ENCODE results near the gene ZC3H4.
"Not testable (repeated sequence)": the region's sequence is repeated elsewhere in the genome, so short reads cannot be mapped to it uniquely, and the experiment has no call there.

The ZC3H4 gene

DNA sequence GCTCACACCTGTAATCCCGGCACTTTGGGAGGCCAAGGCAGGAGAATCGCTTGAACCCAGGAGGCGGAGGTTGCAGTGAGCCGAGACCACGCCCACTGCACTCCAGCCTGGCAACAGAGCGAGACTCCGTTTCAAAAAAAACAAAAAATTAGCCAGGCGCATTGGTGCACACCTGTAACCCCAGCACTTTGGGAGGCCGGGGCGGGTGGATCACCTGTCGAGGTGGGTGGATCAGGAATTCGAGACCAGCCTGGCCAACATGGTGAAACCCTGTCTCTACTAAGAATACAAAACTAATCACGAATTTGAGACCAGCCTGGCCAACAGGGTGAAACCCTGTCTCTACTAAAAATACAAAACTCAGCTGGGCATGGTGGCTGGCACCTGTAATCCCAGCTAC is 35.2 kb downstream of the ZC3H4 start:
- DNase-seq = not testable (repeated sequence)

DNA sequence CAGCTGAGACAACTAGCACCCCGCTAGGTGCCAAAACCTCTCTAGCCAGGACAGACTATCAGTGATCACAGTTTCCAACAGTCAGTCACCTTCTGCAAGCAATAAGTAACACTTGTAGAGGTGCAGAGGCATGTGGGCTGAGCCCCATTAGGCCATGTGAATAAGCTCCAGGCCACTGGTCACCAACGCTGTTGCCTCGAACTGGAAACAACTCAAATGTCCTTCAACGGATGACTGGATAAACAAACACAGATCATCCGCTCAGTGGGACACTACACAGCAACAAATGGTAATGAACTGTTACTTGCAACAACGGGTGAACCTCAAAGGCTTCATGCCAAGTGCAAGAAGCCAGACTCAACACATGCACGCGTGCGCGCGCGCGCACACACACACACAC is 37.6 kb downstream of the ZC3H4 start:
- no peak for DNase-seq

DNA sequence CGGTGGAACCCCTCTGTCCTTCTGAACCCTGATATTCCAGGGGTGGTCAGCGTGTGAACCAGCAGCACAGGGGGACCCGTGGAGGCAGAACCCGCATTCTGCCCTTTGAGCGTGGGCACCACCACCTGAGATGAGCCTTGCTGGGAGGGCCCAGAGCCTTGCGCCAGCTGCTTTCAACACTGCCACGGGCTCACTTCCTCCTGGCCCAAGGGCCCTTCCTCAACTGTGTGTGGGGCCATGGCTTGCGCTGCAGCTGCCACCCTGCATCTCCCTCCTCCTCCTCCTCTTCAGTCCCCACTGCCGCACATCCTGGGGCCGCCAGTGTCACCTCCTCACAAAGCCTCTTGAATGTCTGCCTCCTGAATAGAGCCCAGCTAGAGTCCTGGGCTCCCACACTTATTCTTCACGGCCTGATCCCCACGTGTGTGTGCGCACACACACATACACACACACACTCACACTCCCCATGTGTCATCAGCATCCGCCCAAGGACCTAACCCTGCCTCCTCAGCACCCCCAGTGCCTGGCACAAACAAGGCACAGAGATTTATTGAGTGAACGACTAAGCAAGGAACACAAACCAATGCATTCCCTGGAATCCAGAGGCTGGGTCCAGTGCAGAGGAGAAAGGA is 38.3 kb downstream of the ZC3H4 start:
- DNase-seq = no peak

DNA sequence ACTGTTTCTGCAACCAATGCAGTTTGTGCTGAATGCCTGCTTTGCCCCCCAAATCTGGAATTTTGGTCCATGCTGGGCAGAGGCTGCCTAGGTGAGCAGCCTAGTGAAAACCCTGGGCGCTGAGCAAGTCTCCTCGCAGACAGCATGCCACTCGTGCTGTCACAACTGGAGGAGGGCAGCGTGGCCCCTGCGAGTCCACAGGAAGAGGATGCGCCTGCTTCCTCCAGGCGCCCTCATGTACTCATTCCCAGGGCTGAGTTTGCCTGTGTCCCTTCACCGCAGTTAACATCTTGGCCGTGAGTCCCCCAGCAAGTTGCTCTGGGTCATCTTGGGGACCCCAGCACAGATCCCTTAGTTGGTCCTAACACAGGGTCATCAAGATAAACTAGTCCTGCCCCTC is 39.0 kb downstream of the ZC3H4 start:
- no peak for DNase-seq

DNA sequence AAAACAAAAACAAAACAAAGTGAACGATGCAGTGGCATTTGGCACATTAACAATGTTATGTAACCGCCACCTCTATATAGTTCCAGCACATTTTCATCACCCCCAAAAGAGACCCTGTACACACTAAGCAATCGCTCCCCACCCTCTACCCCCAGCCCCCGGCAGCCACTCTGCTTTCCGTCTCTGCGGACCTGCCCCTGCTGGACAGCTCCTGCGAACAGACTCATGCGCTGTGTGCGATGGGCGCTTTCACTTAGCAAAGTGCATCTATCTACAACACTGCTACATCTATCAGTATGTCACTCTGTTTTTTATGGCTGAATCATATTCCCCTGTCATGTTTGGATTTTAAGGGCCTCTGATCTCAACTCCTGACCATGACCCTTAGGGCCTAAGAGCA is 40.0 kb downstream of the ZC3H4 start:
- no peak for DNase-seq

DNA sequence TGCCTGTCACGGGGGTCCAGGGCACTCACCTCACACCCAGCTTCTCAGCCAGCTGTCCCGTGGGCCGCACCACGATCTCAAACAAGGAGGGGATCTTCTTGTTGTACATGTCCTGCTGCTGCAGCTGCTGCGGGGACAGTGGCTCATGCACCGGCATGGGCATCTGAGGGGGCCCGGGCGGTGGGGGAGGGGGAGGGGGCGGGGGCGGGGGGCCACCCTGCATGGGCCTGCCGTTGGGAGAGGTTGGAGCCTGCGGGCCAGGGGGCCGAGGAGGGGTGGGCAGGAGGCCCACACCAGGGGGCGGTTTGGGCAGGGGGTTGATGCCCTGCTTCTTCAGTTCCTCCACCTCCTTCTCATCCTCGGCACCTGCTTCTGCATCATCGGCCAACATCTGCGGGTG is 41.3 kb downstream of the ZC3H4 start:
- DNase-seq = no peak

DNA sequence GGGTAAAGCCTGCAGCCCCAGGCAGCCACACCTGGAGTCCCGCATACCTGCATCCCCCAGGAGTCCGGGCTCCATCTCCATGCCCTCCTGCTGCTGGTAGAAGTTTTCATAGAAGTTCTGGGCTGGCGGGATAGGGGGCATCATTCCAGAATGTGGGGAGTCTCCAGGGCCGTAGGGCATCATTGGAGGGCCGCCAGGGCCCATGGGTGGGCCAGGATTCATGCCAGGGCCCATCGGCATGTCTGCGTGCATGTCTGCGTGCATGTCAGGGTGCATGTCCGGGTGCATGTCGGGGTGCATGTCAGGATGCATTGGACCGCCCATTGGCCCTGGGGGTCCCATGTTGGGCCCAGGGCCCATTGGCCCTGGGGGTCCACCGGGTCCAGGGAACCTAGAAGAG is 41.8 kb downstream of the ZC3H4 start:
- no peak for DNase-seq

DNA sequence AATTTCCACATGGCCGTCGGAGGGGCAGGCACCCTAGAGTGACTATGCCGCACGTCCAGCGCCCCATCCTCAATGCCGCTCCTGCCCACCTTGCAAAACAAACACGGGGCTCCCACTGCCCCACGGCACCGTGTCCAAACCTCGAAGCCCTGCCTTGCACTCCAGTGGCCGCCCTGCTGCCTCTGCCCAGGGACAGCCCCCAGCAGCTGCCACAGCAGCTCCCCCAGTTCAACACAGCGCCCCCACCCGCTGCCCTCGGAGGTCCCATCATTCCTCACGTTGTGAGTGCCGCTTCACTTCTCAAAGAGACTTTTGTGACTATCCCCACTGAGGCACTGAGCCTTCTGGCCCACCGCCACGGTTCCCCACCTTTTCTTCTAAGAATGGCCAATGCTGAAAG is 42.8 kb downstream of the ZC3H4 start:
- no peak for DNase-seq

DNA sequence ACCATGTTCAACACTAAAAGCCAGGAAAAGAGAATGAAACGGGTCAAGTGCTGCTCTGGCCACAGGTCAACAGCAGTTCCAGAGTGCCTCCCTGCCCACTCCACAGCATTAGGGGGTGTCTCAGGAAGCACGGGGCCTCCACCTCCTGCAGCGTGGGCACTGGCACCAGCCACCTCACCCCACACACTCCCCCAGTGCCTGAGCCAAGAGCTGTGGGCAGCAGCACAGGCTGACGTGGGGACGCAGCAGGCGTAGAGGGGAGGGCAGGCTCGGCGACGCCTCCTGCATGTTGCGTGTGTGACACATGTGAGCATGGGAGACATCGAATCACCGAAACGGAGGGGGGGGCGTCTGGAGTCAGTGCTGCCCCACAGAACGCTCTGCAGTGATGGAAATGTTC is 43.8 kb downstream of the ZC3H4 start:
- no peak for DNase-seq

DNA sequence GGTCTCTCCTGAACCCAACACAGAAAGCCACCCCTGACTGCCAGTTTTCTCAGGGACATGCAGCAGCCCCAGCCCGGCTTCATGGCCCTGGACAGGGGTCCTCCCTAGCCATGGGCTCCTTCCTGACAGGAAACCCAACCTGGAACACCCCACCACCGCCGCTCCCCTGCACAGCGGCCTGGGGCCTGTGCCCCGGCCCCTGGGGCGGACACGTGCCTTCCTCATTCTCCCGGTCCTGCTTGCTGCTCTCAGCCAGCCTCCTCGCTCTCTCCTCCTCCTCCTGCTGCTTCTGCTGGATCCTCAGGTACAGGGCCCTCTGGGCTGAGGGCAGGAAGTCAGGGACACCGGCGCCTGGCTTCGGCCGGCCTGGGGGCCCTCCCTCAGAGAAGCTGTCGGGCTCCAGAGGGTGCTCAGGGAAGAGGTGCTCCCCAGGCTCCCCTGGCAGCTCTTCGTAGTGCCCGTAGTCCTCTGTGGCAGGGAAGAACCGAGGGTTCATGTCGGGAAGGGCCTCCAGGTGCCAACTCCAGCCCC is 44.6 kb downstream of the ZC3H4 start:
- DNase-seq = no peak

DNA sequence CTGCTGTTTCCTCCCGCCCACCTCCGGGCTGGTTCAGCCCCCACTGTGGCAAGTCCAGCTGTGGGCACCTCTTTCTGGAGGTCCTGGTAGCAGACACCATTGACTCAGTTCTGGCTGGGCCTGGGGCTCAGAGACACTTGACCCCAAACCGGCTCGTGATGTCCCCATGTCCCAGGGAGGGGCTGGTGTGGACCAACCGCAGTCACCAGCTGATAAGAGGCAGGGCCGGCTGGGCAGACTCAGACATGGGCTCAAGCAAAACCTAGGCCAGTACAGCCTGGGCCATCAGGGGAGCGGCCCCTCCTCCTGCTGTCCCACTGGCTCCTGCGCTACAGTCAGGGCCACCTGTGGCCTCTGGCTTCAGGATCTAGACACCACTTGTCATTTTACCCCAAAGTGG is 45.3 kb downstream of the ZC3H4 start:
- no peak for DNase-seq

DNA sequence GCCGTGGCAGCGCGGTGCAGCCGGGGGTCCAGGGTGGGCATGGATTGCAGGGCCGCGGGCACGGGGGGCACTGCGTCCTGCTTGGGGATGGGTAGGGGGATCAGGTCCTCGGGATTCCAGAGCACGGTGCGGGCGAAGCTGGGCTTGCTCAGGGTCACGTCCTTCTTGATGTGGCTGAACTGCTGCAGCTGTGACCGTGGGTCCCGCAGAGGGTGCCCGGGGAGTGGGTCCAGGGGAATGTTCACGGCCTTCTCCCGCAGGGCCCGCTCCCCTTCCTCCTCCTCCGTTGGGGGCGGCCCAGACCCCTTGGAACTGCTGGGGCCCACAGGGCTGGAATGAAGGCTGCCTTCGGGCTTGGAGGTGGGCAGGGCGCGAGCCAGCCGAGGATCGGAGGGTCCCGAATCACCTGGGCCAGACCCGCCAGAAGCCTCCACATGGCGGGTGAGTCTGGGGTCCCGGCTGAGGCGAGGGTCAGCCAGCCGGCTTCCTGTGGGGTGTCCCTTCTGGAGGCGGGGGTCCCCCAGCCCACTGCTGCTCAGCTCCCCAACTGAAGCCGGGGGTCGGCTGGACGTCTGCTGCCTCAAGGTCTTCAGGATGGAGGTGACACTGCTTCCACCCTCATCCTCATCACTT is 46.2 kb downstream of the ZC3H4 start:
- no peak for DNase-seq

DNA sequence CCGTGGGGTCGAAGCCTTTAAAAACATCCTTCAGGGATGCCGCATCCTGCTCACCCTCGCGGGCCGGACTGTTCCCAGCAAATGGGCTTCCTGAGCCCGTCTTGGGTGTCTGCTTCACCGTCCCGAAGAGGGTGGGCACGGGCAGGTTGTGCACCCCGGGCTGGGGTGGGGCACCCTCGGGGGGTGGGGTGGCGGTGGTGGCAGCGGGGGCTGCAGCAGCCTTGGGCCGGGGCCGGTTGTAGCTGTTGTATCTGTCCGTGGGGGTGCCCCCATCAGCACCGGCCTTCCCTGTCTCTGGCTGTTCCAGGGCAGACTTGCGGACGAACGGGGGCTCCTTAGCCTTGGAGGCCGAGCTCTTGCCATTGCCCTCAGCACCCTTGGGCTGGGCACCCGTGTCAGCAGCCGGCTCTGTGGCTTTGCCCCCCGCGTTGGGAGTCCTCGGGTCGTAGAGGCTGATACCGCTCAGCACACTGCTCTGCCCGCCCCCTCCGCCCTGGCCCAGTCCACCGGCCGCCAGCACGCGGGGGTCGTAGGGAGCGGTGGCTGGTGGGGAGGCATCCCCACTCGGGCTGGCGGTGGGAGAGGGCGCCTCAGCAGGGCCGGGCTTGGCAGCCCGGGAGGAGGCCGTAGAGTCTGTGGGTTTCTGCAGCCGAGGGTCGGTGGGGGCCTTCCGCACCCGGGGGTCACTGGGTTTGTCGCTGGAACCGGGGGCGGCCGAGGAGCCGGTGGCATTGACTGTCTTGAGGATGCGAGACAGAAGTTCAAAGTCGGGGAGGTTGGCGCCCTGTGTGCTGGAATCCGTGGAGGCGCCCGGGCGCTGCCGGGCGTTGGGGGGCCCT is 47.0 kb downstream of the ZC3H4 start:
- no peak for DNase-seq

DNA sequence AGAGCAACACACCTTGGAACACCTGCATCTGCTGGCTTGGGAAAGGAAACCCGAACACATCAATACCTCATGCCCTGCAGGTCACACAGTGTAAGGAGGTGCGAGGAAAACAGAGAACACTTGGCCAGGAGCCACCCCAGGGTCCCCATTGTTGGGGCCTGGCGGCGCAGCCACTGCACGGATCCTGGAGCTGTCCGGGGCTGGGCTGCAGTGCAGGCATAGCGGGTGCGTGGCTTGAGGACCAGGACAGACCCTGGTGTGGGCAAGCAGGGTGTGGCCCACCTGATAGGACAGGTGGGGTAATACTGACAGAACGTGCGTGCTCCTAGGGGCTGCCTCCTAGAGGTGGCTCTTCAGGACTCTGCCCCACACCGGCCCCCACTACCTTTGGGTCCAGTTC is 48.3 kb downstream of the ZC3H4 start:
- no peak for DNase-seq

DNA sequence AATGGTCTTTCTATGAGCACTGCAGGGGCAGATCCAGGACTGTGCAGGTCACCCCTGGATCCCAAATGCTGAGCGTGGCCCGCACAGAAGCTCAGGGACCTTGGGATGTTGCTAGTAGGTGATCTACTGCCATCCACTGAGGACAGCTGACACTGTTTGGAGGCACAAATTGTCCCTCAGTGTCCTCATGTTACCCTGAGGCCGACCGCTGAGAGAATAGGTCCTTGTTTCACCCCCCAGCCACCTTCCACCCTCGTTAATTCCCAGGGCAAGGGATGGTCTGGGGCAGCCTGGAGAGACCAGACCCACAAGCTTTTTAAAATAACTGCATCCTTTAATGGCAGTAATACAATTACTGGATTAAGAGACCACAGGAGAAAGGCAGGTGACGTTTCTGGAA is 49.7 kb downstream of the ZC3H4 start:
- no peak for DNase-seq

DNA sequence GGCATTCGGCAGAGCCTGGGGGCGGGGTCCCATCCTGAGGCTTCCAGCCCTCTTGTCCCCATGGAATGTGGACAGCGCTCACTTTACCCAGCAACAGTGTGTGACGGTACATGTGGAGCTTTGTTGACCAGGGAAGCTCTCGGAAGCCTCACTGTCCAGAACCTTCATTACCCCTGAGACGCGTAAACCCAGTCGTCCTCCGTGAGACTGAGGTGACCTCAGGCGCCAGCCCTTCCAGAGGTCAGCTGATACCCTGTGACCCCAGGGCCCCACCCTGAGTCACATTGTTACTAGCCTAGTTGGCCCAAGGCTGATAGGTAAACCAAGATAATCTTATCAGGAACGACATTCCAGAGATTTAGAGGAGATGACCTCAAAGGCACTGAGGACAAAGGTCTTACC is 55.0 kb downstream of the ZC3H4 start:
- no peak for DNase-seq

DNA sequence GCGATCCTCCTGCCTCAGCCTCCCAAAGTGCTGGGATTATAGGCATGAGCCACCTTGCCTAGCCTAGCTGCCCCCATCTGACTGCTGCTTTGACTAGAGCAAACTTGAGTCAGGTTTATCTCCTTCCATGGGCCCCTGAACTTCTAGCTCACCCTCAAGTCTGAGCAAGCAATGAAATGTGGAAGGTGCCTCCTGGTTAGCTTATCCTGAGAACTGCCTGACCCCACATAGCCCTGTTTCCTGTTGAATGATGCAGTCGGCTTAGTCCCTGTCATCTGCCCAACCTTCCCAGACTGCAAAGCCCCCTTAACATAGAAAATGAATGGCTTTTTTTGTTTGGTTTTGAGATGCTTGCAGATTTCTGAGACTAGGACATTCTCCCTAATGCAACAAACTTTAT is 56.2 kb downstream of the ZC3H4 start:
- DNase-seq = peak; percentile 44

DNA sequence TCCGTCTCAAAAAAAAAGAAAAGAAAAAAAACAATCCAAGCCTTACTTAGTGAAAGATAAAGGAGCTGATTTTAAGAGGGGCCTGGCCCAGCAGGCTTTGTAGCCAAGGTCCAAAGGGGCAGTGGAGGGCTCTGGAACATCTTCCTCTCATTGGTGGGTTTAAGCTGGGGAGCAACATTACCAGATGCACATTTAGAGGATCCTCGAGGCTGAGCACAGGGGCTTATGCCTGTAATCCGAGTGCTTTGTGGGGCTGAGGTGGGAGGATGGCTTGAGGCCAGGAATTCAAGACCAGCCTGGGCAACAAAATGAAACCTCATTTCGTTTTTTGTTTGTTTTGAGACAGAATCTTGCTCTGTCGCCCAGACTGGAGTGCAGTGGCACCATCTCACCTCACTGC is 57.2 kb downstream of the ZC3H4 start:
- no peak for DNase-seq

DNA sequence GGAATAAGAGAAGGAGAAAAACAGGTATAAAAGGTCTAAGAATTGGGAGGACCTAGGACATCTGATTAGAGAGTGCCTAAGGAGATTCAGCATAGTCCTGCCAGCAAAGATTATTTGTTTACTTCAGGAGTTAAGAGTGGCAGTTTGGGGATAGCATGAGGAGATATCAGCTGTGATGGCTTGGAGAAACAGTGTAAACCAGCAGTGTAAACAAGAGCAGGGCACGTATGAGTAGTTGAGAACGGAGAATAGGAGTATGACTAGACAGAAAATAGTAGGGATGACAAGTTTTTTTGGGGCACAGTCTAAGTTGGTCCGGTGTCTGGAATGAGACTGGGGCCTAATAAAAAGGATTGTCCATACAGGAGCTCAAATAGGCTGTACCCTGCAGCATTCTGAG is 63.0 kb downstream of the ZC3H4 start:
- DNase-seq = not testable (repeated sequence)

DNA sequence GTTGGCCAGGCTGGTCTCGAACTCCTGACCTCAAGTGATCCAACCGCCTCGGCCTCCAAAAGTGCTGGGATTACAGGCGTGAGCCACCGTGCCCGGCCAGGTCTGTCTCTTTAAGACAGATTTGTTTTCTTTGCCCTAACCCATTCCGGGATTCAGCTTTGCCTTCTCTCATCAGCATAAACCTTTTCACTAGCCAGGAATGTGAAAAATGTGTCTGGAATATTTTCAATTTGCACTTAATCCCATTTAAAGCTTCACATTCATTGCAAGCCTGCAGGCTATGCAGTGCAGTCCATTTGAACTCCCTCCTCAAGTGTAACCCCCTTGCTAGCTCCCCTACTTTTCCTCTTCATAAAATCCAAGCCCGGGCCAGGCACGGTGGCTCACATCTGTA is 64.3 kb downstream of the ZC3H4 start:
- peak; percentile 75 for DNase-seq

DNA sequence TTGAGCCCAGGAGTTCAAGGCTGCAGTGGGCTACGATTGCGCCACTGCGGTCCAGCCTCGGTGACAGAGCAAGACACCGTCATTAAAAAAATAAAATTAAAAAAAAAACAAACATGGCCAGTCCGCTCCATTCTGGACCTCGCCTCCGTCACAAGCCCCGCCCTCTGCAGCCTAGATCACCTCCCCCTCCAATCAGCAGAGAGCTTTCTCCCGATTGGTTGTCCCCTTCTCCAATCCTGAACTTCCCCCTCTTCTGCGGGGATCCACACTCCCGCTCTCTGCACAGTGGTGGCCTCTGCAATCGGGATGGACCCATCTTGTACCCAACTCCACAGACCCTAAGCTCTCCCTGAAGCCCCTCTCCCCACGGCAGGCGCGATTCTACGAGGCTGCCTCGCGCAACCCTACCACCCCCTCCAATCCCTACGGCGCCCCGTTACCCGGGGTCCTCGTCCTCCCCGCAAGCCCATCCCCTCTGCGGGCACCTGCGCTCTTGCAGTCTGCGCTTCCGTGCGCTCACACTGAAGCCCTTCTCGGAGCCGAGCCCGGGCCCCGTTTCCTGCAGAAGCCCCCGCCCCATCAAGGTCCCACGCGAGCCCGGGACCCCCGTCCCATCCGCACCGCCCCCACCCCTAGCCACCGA is 65.7 kb downstream of the ZC3H4 start:
- peak; percentile 86 for DNase-seq

DNA sequence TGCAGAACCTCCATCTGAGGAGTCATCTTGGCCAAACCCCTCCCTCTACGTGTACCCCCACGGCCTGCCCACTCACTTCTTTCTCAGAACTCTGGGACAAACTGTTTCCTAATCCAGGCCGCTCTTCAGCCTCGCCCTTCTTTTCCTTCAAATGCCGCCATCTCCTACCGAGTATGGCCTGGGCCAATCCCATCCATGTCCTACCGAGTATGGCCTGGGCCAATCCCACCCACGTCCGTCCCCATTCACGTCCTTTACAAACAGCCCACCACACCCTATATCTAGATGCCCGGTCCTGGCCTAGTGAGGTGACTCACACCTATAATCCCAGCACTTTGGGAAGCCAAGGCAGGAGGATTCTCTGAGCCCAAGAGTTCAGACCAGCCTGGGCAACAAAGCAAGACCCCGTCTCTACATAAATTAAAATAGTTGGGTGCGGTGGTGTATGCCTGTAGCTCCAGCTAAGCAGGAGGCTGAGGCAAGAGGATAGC is 66.3 kb downstream of the ZC3H4 start:
- DNase-seq = no peak

DNA sequence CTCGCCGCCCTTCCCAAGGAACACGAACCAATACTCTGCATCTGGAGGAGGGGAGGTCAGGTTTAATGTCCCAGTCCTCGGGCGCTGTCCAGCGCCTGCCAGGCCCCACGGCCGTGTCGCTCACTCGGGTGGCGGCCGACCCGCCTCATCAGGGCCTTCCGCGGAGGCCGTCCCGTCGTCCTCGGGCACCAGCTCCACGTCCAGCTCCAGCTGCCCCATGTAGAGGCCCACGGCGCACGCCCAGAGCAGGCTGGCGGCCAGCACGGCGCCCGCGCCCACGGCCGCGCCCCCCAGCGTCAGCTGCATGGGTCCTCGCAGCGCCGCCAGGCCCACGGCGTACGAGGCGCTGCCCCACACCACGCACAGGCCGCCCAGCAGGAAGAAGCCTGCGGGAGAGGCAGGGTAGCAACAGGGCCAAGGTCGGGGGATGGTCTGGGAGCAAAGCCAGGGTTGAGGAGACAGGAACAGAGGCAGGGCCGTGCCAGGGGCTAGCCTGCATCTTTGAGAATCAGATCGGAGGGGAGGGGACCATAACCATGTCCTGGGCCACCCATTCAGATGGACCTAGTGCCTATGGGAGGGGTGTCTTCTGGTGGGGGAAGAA is 67.6 kb downstream of the ZC3H4 start:
- no peak for DNase-seq

All from NCI-H226 (cell line).